GM21619 (cell line): ENCODE results near the gene UBE2K.
A peak's percentile ranks its signal among the peaks of the same experiment; 100 is the strongest.
"Not testable (repeated sequence)": the region's sequence is repeated elsewhere in the genome, so short reads cannot be mapped to it uniquely, and the experiment has no call there.

Experiments
- ATAC-seq: cut with Tn5 transposase; IDR thresholded peaks from one replicate; pipeline ENCODE4 v1.9.1; 2021; ENCODE audit not compliant: unreplicated experiment

The UBE2K gene, protein sequence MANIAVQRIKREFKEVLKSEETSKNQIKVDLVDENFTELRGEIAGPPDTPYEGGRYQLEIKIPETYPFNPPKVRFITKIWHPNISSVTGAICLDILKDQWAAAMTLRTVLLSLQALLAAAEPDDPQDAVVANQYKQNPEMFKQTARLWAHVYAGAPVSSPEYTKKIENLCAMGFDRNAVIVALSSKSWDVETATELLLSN

GRCh38 chr4:39697740-39698423 is at the start of gene UBE2K:
Gene UBE2K (plus strand): TSS chr4:39698136. CDS start chr4:39698328, 192 bp downstream.
- ATAC-seq: peak; percentile 73

DNA sequence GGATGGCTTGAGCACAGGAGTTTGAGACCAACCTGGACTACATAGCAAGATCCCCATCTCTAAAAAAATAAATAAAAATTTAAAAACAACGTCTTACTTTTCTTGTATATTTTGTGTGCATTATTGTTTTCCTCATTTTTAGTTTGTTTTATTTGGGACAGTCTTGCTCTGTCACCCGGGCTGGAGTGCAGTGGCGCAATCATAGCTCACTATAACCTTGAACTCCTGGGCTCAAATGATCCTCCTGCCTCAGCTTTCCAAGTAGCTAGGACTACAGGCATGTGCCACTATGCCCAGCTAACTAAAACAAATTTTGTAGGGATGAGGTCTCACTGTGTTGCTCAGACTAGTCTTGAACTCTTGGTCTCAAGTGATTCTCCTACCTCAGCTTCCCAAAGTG is 49.7 kb upstream of the UBE2K start:
- ATAC-seq: no peak

- no peak for ATAC-seq
Measured at GRCh38 chr4:39648827-39649558, 48.9 kb upstream of the UBE2K start.

- no peak for ATAC-seq
Measured at GRCh38 chr4:39649639-39650265, 48.2 kb upstream of the UBE2K start.

DNA sequence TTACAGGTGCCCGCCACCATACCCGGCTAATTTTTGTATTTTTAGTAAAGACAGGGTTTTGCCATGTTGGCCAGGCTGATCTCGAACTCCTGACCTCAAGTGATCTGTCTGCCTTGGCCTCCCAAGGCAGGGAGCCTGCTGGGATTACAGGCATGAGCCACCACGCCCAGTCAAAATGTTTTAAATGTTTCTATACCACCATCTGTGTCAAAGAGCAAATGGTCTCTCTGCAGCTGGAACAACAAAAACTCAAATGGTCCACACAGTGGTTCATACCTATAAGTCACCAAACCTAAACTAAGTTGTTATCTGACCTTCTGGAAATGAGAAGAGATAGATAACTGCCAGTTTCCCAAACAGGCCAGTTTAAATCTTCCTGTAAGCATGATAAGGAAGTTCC is 46.4 kb upstream of the UBE2K start:
- ATAC-seq: not testable (repeated sequence)

GRCh38 chr4:39655211-39655610 is 42.7 kb upstream of the UBE2K start:
- ATAC-seq: no peak

DNA sequence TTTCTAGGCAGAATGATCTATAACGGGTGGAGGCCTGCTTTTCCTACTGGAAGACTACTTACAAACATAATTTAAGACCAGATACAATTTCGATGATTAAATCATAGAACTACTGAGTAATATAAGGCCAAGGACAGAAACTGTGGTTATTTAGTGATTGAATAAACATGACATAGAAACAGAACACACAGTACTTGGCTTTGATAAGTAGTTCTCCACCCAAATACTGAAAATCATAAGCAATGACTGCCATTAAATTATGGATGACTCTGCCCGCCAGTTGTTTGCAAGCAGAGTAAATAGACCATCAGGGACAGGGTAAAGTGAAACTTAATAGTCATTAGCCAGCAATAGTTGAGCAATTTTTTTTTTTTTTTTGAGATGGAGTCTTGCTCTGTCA is 42.1 kb upstream of the UBE2K start:
- ATAC-seq: no peak

DNA sequence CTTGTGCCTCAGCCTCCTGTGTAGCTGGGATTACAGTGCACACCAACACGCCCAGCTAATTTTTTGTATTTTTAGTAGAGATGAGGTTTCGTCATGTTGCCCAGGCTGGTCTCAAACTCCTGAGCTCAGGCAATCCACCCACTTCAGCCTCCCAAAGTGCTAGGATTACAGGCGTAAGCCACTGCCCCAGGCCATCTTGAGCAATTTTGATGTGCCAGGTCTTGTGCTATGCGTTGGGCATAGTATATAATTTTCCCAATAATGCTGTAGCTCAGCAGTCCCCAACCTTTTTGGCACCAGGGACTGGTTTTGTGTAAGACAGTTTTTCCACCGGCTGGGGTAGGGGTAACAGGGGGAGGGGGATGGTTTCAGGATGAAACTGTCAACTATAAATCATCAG is 41.3 kb upstream of the UBE2K start:
- ATAC-seq: not testable (repeated sequence)

DNA sequence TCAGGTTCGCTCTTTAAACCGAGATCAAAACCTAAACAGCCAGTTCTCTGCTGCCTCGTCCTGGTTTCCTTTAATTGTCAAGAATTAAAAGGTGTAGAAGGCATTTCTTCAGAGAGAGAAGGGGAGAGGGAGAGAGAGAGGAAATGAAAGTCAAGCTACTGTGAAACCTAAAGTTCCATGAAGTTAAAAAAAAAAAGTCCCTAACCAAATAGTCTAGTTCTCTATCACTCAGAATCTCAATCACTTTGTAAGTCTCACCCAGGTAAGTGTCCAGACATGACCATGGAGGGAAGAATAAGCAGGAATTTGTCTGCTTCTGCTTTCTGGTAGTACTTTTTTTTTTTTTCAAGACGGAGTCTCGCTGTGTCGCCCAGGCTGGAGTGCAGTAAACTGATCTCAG is 40.5 kb upstream of the UBE2K start:
- peak; percentile 80 for ATAC-seq

GRCh38 chr4:39658756-39659155 is 39.2 kb upstream of the UBE2K start:
- ATAC-seq: no peak

DNA sequence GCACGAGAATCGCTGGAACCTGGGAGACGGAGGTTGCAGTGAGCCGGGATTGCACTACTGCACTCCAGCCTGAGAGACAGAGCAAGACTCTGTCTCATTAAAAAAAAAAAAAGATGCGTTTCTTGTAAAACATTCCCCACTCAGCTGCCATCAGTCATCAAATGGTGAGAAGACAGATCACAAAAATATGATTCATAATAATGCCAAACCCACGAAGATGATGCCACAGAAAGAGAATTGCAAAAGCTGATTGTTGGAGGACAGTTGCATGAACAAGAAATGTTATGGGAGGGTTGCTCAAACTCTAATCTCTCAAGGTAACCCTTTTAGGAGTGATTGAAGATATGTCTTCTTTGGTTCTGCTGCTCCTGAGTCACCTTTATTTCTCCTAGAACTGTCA is 37.9 kb upstream of the UBE2K start:
- no peak for ATAC-seq

GRCh38 chr4:39660757-39661156 is 37.2 kb upstream of the UBE2K start:
- ATAC-seq: no peak

- no peak for ATAC-seq
Measured at GRCh38 chr4:39662683-39663082, 35.3 kb upstream of the UBE2K start.

DNA sequence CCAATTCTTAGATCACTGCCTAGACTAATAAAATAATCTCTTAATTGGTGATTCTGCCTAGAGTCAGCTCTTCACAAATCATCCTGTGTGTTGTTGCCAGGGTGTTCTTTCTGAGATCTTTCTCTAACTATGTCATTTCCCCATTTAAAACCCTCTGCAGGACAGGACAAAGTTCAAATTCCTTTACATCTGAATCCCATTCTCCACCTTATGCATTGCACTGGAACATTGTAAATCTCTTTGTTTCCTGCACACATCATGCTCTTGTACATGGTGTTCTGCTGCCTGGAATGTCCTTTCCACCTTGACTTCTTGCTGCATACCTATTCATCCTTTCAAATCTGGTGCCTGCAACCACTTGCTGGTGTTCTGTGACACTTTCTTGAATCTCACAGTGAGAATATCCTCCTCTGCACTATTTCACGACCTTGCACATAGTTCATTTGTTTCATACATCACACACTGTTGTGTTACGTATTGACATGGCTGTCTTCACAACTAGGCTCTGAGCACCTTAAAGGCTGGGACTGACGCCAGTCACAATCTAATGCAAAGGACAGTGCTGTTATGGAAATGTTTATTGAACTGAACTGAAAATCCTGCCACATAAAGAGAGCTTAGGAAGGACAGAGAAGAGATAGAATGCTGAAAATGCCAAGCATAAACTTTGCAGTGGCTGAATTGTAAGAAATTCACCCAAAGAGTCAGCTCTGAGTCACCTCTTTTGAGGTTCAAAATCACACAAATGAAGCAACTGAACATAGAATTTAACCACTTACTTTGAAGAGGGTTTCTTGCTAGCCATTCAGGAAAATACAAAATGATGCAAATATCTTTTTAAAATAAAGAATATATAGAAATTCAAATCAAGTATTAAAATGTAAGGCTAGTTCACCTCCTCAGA is 32.9 kb upstream of the UBE2K start:
- ATAC-seq: no peak

- ATAC-seq: no peak
Measured at GRCh38 chr4:39667706-39668105, 30.2 kb upstream of the UBE2K start.

DNA sequence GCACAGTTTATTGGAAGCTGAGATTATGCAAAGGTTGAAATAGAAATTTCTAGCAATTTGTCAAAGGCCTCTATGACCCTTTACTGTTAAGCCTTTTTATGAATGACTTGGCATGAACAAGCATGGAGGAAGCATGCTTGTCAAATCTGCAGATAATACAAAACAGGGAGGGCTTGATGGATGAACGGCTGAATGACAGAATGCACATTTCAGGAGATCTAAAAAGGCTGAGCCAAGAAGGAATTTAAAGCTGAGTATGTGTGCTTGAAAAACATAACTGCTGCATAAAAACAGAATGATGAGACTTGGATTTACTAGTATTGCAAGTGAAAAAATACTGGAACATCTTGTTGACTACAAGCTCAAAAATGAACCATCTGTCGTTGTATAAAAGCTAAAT is 29.0 kb upstream of the UBE2K start:
- no peak for ATAC-seq

- ATAC-seq: not testable (repeated sequence)
Measured at GRCh38 chr4:39670296-39670695, 27.6 kb upstream of the UBE2K start.

GRCh38 chr4:39675681-39676080 is 22.3 kb upstream of the UBE2K start:
- not testable (repeated sequence) for ATAC-seq

DNA sequence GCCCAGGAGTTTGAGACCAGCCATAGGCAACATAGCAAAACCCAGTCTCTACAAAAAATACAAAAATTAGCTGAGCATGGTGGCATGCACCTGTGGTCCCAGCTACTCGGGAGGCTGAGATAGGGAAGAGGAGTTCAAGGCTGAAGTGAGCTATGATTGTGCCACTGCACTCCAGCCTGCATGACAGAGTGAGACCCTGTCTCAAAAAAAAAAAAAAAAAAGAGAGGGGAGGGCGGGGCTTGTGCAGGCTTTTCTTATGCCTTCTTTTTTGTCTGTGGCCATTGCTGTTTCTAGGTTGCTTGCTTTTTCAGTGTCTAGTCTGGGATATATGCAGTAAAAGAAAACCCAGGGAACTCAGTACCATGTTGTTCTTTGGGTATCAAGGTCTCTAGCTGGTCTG is 16.9 kb upstream of the UBE2K start:
- not testable (repeated sequence) for ATAC-seq

GRCh38 chr4:39682138-39682537 is 15.8 kb upstream of the UBE2K start:
- peak; percentile 73 for ATAC-seq

DNA sequence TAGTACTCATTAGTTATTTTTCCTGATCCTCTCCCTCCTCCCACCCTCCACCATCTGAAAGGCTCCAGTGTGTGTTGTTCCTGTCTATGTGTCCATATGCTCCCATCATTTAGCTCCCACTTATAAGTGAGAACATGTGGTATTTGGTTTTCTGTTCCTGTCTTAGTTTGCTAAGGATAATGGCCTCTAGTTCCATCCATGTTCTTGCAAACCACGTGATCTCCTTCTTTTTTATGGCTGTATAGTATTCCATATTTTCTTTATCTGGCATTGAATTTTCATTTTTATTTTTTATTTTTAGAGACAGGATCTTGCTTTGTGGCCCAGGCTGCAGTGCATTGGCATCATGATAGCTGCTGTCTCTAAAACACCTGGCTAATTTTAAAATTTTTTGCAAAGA is 11.9 kb upstream of the UBE2K start:
- ATAC-seq: no peak
